ENCODE measurements around the gene PER3. TPM values are rescaled to one million over a fixed set of nuclear protein-coding genes. Genes with fewer than 3 reads are reported as not detected.

Gene PER3
- total RNA-seq (23.8 TPM), polyA plus RNA-seq (ENCODE audit: insufficient read depth, low read depth, low replicate concordance) (5.1 TPM)
- long read RNA-seq, donor 1, partial matches to known transcripts, result 0 of 6 reads
- long read RNA-seq, donor 1, other reads (novel, unspliced or antisense), result 0 of 6 reads
- long read RNA-seq, donor 2, result 0 reads
- long read RNA-seq, donor 3, result 0 reads
- long read RNA-seq, donor 4, result 0 reads
- long read RNA-seq, donor 5, result 0 reads
- long read RNA-seq, donor 6, partial matches to known transcripts, result 0 of 1 reads
- long read RNA-seq, donor 6, other reads (novel, unspliced or antisense), result 0 of 1 reads
- long read RNA-seq, donor 7, partial matches to known transcripts, result 1 of 5 reads
- long read RNA-seq, donor 7, other reads (novel, unspliced or antisense), result 4 of 5 reads
- long read RNA-seq, donor 8, partial matches to known transcripts, result 0 of 2 reads
- long read RNA-seq, donor 8, other reads (novel, unspliced or antisense), result 0 of 2 reads
- long read RNA-seq, donor 9, result 0 reads
- long read RNA-seq, donor 10, result 0 reads

DNA sequence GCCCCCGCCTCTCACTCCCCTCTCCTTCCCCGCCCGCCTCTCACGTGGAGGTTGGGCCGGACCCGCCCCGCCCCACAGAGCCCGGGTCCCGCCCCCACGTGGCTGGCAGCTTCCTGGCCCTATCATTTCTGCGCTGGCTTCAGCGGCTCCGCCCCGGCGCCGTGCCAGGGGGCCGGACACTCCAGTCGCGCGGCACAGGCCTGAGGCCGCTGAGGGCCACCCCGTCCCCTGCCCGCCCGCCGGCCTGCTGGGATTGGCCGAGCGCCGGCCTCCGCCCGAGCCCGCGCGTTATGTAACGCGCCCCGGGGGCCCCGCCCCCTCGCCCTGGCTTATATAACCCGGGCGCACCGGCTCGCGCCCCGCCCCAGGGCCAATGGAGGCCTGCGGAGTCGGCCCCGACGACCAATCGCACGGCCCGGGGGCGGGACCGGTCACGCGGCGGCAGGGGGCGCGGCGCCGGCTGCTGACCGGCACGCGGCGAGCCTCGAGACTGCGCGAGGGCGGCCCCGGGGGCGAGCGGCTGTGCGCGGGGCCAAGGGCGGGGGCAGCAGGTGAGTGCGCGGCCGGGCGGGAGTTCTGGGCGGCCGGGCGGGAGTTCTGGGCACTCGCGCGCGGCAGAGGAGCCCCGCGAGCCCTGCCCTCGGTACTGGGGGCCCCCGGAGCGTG lies at the start of gene PER3:
TSS of gene PER3 (plus strand) at position 466 of the 666 bp plus-strand sequence. CDS start 587 bp downstream, outside the sequence.
- Histone ChIP-seq H3K9me3 (ENCODE audit: control insufficient read depth in 2 of 3, insufficient read depth in 1 of 3, low read length in 3 of 3) (no peaks in the 10 kb centered on the region), H3K27me3 (ENCODE audit: control insufficient read depth, insufficient read depth, low read length) (no peaks in the 10 kb centered on the region), H3K4me3 (ENCODE audit: low read length in 3 of 3) (peak within 1 kb of the TSS; percentile 38 to 77 (median 49)), H3K27ac (ENCODE audit: low read depth in 2 of 2, low read length in 2 of 2) (peak within 1 kb of the TSS; percentile 79 to 84), H3K36me3 (ENCODE audit: control insufficient read depth in 2 of 3, insufficient read depth in 3 of 3, low read length in 3 of 3) (peaks cover 3 to 43% (median 12%) of the 10 kb centered on the region in 3 donors), H3K9ac (ENCODE audit: low read length in 3 of 3) (peak within 1 kb of the TSS in 2 of 3 donors; percentile 20 to 62), H3K4me1 (ENCODE audit: control insufficient read depth in 2 of 3, insufficient read depth in 2 of 3, low read depth in 1 of 3, low read length in 3 of 3) (peaks cover 0 to 6% (median 0%) of the 10 kb centered on the region in 3 donors)
- TF ChIP-seq, protein P1, sequence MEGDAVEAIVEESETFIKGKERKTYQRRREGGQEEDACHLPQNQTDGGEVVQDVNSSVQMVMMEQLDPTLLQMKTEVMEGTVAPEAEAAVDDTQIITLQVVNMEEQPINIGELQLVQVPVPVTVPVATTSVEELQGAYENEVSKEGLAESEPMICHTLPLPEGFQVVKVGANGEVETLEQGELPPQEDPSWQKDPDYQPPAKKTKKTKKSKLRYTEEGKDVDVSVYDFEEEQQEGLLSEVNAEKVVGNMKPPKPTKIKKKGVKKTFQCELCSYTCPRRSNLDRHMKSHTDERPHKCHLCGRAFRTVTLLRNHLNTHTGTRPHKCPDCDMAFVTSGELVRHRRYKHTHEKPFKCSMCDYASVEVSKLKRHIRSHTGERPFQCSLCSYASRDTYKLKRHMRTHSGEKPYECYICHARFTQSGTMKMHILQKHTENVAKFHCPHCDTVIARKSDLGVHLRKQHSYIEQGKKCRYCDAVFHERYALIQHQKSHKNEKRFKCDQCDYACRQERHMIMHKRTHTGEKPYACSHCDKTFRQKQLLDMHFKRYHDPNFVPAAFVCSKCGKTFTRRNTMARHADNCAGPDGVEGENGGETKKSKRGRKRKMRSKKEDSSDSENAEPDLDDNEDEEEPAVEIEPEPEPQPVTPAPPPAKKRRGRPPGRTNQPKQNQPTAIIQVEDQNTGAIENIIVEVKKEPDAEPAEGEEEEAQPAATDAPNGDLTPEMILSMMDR (IDR thresholded peaks at IDR 0.05; ENCODE audit: borderline replicate concordance, extremely low read depth, insufficient read depth), result no peak
- no peak for FAIRE-seq
- intact Hi-C loops (cut with DNase I), result no loop called here
- DNase-seq, result peak; percentile 98 to 99 (median 99)

DNA sequence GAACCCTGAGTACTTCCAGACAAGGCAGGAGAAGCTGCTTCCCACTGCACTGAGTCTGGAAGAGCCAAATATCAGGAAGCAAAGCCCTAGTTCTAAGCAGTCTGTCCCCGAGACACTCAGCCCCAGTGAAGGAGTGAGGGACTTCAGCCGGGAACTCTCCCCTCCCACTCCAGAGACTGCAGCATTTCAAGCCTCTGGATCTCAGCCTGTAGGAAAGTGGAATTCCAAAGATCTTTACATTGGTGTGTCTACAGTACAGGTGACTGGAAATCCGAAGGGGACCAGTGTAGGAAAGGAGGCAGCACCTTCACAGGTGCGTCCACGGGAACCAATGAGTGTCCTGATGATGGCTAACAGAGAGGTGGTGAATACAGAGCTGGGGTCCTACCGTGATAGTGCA lies 46.0 kb upstream of the PER3 start:
- no peak overlapping the region for H3K27ac ChIP-seq (ENCODE audit: low read depth in 2 of 2, low read length in 2 of 2)
- H3K27me3 ChIP-seq (ENCODE audit: control insufficient read depth, insufficient read depth, low read length), result no peaks in the 10 kb centered on the region
- H3K4me1 ChIP-seq (ENCODE audit: control insufficient read depth in 2 of 3, insufficient read depth in 2 of 3, low read depth in 1 of 3, low read length in 3 of 3), result no peaks in the 10 kb centered on the region
- no peaks in the 10 kb centered on the region for H3K9me3 ChIP-seq (ENCODE audit: control insufficient read depth in 2 of 3, insufficient read depth in 1 of 3, low read length in 3 of 3)
- FAIRE-seq, result no peak
- no peak for DNase-seq
- TF ChIP-seq, protein P1 (IDR thresholded peaks at IDR 0.05; ENCODE audit: borderline replicate concordance, extremely low read depth, insufficient read depth), result no peak
- H3K4me3 ChIP-seq (ENCODE audit: low read length in 3 of 3), result no peak overlapping the region
- no peak overlapping the region for H3K9ac ChIP-seq (ENCODE audit: low read length in 3 of 3)
- peaks cover 0 to 10% (median 0%) of the 10 kb centered on the region in 3 donors for H3K36me3 ChIP-seq (ENCODE audit: control insufficient read depth in 2 of 3, insufficient read depth in 3 of 3, low read length in 3 of 3)
- intact Hi-C loops (cut with DNase I), result no loop called here

DNA sequence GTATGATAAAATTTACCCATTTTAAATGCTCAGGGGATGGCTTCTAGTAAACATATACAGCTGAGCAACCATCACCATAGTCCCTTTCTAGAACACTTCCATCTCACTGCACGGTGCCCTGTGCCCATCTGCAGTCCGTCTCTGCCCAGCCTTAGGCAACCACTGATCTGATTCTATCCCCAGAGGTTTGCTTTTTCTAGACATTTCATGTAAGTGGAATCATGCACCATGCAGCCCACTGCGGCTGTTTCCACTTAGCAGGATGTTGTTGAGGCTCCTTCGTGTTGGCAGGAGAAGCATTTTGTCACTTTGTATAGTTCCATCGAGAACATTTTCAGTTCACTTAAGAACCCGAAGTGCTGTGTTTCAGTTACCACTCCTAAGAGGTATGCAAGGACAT lies 40.7 kb upstream of the PER3 start:
- Histone ChIP-seq H3K9me3 (ENCODE audit: control insufficient read depth in 2 of 3, insufficient read depth in 1 of 3, low read length in 3 of 3) (no peaks in the 10 kb centered on the region), H3K4me1 (ENCODE audit: control insufficient read depth in 2 of 3, insufficient read depth in 2 of 3, low read depth in 1 of 3, low read length in 3 of 3) (no peaks in the 10 kb centered on the region), H3K36me3 (ENCODE audit: control insufficient read depth in 2 of 3, insufficient read depth in 3 of 3, low read length in 3 of 3) (peaks cover 0 to 1% (median 0%) of the 10 kb centered on the region in 3 donors), H3K9ac (ENCODE audit: low read length in 3 of 3) (no peak overlapping the region), H3K4me3 (ENCODE audit: low read length in 3 of 3) (no peak overlapping the region), H3K27ac (ENCODE audit: low read depth in 2 of 2, low read length in 2 of 2) (no peak overlapping the region), H3K27me3 (ENCODE audit: control insufficient read depth, insufficient read depth, low read length) (no peaks in the 10 kb centered on the region)
- intact Hi-C loops (cut with DNase I), result no loop called here
- TF ChIP-seq, protein P1 (IDR thresholded peaks at IDR 0.05; ENCODE audit: borderline replicate concordance, extremely low read depth, insufficient read depth), result no peak
- FAIRE-seq (no peak), DNase-seq (no peak)
